HG03108 (cell line): ENCODE data around the gene HAND1.

Source experiments
- ATAC-seq: cut with Tn5 transposase; IDR thresholded peaks from one replicate; pipeline ENCODE4 v1.9.1; 2021; ENCODE audit warnings: moderate library complexity; ENCODE audit not compliant: unreplicated experiment

Gene HAND1

GRCh38 chr5:154506049-154506715, 28.2 kb upstream of the HAND1 start:
- no peak for ATAC-seq

DNA sequence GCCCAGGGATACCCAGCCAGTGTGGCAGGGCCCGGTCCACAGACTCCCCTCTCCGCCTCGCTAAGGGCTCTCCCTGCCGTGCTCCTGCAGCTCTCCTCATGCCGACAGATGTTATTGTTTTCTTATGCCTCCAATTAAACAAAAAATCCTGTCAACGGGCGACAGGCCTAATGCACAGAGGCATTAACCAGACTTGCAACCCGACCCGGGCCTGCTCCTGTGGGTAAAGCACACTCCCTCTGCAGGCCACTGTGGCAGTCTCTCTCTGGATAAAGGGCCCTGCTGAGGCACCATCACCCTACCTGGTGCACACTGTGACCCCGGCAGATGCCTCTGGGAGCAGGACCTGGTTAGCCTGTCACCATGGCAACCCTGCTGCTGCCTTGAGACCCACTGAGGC, 27.5 kb upstream of the HAND1 start:
- ATAC-seq, result no peak

DNA sequence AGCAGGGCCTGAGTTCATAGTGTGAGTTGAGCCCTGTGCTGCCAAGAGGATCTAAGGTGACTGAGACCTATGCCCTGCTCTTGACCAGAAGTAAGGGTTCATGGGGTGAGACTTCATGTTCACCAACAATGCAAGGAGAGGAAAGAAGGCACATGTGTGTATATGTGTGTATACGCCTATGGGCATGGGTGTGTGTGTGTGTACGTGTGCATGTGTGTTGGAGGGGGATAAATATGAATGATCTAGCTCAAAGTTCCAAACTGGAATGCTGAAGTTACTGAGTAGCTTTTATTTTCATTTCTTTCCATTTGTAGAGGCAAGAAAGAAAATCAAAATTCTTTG, 25.6 kb upstream of the HAND1 start:
- no peak for ATAC-seq

DNA sequence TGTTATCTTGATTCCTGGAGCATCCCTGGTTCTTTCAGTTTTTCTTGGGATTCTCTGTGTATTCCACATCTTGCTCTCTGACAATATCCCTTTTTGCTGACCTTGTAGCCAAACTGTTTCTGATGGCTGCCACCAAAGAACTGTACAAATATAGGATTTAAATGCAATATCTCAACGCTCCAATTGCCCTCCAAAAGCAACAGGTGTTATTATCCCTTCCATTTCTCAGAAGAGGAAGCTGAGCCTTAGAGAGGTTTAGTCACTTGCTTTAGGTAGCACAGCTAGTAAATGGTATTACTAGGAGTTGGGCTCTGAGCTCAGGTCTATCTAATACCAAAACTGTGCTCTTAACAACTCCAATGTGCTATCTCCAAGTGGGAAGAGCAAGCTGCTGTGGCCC, 24.2 kb upstream of the HAND1 start:
- no peak for ATAC-seq

- ATAC-seq, result no peak
Measured at GRCh38 chr5:154501566-154501965, 23.5 kb upstream of the HAND1 start.

DNA sequence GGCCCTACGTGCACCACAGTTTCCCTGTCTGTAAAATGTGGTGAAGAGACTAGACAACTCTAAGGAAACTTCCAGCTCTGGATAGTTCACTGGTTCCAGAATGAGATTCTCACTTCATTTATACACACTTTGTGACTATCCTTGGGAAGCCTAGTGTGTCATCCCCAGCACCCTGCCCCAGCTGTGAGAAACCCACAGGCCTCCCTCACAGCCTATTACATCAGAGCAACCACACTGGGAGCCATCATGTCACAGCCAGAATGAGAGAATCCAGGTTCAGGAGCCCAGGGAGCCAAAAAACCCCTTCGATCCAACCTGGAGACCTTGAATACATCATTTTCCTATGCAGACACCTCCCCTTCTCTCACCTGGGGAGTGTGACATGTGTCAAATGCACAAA, 21.0 kb upstream of the HAND1 start:
- no peak for ATAC-seq

GRCh38 chr5:154498591-154498990, 20.6 kb upstream of the HAND1 start:
- ATAC-seq, result no peak

DNA sequence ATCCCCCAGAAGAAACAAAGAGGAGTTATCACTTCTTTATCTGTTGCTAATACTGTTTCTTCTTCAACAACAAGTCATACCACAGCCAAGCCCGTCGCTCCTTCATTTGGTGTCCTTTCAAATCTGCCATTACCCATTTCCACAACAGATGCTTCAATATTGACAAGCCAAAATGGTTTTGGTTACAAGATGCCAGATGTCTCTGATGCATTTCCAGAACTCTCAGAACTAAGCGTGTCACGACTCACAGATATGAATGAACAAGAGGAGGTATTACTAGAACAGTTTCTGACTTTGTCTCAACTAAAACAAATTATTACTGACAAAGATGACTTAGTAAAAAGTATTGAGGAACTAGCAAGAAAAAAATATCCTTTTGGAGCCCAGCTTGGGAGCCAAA, 16.0 kb upstream of the HAND1 start:
- ATAC-seq, result no peak

GRCh38 chr5:154493274-154493673, 15.2 kb upstream of the HAND1 start:
- no peak for ATAC-seq

DNA sequence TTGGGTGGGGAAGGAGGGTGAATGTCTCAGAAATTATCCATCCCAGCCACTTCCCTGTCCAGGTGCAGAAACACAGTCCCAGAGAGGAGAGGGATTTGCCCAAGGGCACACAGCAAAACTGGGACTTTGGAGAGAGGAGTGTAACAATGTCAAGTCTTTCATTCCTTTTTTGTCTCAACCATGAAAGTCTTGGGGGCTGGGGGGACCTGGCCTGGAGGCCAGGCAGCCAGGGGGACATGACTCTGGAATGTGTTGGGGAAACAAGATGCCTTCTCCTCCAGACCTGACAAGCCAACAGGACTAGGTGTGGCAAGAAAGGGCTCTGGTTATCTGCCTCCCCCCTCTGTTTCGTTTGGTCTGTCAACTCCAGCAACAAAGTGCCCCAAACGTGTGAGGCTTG, 13.9 kb upstream of the HAND1 start:
- ATAC-seq, result no peak

- peak; percentile 97 for ATAC-seq
Measured at GRCh38 chr5:154487541-154487940, 9.5 kb upstream of the HAND1 start.

GRCh38 chr5:154486427-154486866, 8.4 kb upstream of the HAND1 start:
- no peak for ATAC-seq

GRCh38 chr5:154485850-154486426, 7.9 kb upstream of the HAND1 start:
- no peak for ATAC-seq

DNA sequence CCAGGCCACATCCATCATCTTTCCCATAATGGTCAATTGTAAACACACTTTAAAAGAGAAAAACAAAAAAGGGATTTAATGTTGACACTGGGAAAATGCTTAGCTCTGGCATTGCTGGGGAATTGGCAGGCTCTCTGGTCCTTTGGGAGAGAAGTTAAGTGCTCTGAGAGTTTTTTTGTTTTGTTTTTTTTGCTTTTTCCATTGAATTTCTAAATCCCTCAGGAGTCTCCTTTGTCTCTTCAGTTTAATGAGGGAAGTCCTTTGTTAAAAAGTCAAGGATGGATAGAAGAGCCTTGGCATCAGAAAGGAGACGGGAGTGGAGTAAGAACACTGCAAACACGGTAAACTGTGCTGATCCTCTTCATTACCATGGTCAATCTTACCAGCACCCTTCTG, 7.1 kb upstream of the HAND1 start:
- no peak for ATAC-seq

GRCh38 chr5:154484393-154485095, 6.5 kb upstream of the HAND1 start:
- ATAC-seq, result no peak

GRCh38 chr5:154483654-154484392, 5.8 kb upstream of the HAND1 start:
- ATAC-seq, result no peak

GRCh38 chr5:154482528-154483449, 4.8 kb upstream of the HAND1 start:
- no peak for ATAC-seq

DNA sequence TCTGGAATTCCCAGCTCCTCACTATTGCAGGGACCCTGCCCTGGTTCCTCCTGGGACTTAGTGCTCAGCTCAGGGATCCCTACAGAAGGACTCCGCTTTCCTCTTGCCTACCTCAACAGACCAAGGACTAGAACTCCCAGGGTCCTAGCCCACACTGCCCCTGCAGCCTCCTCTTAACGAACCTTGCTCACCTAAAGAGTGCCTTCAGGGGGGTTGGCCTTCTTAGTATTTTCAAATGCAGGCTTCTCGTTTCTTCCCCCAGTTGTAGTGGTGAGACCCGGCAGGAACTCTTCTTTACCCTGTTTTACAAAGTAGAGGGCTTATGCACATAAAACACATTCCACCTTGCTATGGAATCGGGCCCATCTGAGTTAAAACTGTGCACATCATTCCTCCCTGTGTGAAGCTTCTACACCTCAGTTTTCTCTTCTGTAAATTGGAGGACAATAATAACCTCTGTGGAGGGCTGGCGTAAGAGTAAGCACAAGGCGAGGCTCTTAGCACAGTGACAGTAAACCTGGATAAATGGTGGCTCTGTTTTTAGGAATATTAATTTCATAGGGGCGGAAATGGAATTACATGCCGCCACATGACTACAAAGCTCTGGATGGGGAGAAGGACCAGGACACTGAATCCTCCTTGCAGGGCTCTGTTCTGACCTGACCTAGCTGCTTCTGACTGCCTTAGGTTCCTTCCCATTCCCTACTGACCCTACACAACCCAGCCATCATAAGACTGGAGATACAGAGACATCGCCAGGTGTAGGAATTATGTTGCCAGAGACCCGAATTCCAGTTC, 3.8 kb upstream of the HAND1 start:
- ATAC-seq, result no peak

DNA sequence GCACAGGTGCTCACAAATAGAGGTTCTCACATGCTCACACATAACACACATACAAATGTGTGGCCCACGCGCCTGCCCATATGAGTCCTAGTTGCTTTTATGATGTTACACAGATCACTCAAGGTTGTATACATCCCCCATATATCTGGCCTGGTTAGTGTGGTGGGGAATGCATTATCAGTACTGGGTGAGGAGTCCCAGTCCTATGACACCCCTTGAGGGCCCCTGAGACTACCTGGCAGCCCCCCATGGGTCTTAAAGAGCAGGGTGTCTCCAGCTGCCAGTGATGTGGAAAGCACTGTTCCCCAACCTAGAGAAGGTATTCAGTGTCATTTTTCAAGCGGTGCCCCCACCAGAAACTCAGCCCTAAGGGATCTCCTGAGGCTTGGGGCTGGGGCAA, 2.8 kb upstream of the HAND1 start:
- no peak for ATAC-seq
